ENCODE data around the gene ASIC2.

The ASIC2 gene

GRCh38 chr17:33109336-33110072, 183.6 kb downstream of the ASIC2 start:
- no peak for DNase-seq

GRCh38 chr17:33106525-33107165, 186.4 kb downstream of the ASIC2 start:
- DNase-seq = peak; percentile 15

GRCh38 chr17:33105911-33106310, 187.2 kb downstream of the ASIC2 start:
- no peak for DNase-seq

GRCh38 chr17:33099906-33100305, 193.2 kb downstream of the ASIC2 start:
- DNase-seq = no peak

- no peak for DNase-seq
Observed at GRCh38 chr17:33099252-33099651, 193.8 kb downstream of the ASIC2 start.

- DNase-seq = no peak
Observed at GRCh38 chr17:33097411-33097810, 195.7 kb downstream of the ASIC2 start.

GRCh38 chr17:33096161-33096560, 196.9 kb downstream of the ASIC2 start:
- DNase-seq = no peak

- no peak for DNase-seq
Observed at GRCh38 chr17:33091271-33091670, 201.8 kb downstream of the ASIC2 start.

- no peak for DNase-seq
Observed at GRCh38 chr17:33090806-33091205, 202.3 kb downstream of the ASIC2 start.

- DNase-seq = no peak
Observed at GRCh38 chr17:33086878-33087277, 206.2 kb downstream of the ASIC2 start.

GRCh38 chr17:33086041-33086440, 207.1 kb downstream of the ASIC2 start:
- DNase-seq = no peak

- no peak for DNase-seq
Observed at GRCh38 chr17:33085256-33085655, 207.8 kb downstream of the ASIC2 start.

GRCh38 chr17:33084755-33085154, 208.3 kb downstream of the ASIC2 start:
- no peak for DNase-seq

- DNase-seq = no peak
Observed at GRCh38 chr17:33082529-33083173, 210.4 kb downstream of the ASIC2 start.

GRCh38 chr17:33080091-33080490, 213.0 kb downstream of the ASIC2 start:
- DNase-seq = no peak

GRCh38 chr17:33079201-33079600, 213.9 kb downstream of the ASIC2 start:
- no peak for DNase-seq

- no peak for DNase-seq
Observed at GRCh38 chr17:33076979-33077378, 216.1 kb downstream of the ASIC2 start.

- DNase-seq = peak; percentile 70
Observed at GRCh38 chr17:33073416-33073815, 219.7 kb downstream of the ASIC2 start.

GRCh38 chr17:33072421-33073161, 220.5 kb downstream of the ASIC2 start:
- peak; percentile 26 for DNase-seq

GRCh38 chr17:33071656-33072055, 221.4 kb downstream of the ASIC2 start:
- DNase-seq = no peak

GRCh38 chr17:33057564-33057963, 235.5 kb downstream of the ASIC2 start:
- no peak for DNase-seq

GRCh38 chr17:33056399-33057146, 236.5 kb downstream of the ASIC2 start:
- peak; percentile 69 for DNase-seq

- DNase-seq = no peak
Observed at GRCh38 chr17:33055746-33056145, 237.3 kb downstream of the ASIC2 start.
